Measurements from ENCODE around the gene SEMG1.

SEMG1 gene

DNA sequence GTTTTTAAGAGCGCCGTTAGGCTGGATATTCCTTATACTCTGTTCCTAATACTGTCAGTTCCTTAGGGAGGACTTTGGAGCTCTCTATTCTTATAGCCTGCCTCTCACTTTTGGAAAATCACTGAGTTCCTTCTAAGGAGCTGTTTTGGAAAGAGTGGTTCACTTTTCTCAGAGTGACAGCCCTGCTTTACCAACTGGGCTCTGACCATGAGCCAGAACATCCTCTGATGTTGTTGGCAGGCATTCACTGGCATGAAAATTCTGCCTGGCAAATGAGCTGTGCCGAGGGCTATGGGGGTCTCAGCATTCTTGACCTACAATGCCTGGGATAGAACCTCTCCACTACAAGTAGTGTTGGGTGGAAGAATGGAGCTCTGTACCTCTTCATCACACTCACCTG lies 14.9 kb upstream of the SEMG1 start:
- no peak overlapping the region for H3K4me3 ChIP-seq (ENCODE audit: low read length)
- TF ChIP-seq, protein P1, sequence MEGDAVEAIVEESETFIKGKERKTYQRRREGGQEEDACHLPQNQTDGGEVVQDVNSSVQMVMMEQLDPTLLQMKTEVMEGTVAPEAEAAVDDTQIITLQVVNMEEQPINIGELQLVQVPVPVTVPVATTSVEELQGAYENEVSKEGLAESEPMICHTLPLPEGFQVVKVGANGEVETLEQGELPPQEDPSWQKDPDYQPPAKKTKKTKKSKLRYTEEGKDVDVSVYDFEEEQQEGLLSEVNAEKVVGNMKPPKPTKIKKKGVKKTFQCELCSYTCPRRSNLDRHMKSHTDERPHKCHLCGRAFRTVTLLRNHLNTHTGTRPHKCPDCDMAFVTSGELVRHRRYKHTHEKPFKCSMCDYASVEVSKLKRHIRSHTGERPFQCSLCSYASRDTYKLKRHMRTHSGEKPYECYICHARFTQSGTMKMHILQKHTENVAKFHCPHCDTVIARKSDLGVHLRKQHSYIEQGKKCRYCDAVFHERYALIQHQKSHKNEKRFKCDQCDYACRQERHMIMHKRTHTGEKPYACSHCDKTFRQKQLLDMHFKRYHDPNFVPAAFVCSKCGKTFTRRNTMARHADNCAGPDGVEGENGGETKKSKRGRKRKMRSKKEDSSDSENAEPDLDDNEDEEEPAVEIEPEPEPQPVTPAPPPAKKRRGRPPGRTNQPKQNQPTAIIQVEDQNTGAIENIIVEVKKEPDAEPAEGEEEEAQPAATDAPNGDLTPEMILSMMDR (conservative IDR thresholded peaks at IDR 0.05; ENCODE audit: low read depth, low read length): no peak
- no peak for DNase-seq (ENCODE audit: low read depth)

DNA sequence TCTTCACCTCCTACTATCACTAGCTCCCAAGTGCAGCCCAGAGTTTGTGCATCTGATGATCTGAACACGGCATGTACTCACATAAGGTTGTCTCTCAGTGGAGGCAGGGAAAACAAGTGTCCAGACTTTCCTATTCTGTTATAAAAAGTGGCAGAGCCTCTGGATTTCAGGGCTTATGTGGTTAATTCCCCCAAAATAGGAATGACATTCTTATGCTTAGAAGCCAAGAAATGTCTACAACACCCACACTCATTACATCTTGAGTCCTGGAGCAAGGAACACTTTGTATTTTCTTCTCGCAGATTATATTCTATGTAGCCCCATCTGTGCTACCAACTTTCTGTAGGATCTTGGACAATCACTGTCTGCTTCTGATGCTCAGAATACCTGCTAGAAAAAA lies 13.5 kb upstream of the SEMG1 start:
- no peak overlapping the region for H3K4me3 ChIP-seq (ENCODE audit: low read length)
- no peak for DNase-seq (ENCODE audit: low read depth)
- TF ChIP-seq, protein P1 (conservative IDR thresholded peaks at IDR 0.05; ENCODE audit: low read depth, low read length): no peak

DNA sequence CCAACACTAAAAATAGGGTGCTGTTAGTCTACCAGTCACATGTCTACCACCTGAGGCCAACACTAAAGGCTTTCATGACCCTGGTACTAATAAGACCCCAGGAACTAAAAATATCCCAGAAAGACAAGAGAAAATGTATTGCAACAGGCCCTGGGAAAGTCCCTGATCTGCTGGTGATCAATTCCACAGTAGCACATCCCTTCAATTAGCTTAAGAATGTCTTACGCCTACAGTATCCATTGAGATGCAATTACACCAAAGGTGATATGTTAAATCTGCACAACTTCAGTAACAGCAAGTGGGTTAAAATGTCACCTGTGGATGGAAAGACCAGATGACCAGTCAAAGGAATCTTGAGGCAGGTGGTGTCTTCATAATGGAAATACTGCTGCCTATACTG lies 3.1 kb downstream of the SEMG1 start:
- TF ChIP-seq, protein P1 (conservative IDR thresholded peaks at IDR 0.05; ENCODE audit: low read depth, low read length): no peak
- H3K4me3 ChIP-seq (ENCODE audit: low read length): no peak overlapping the region

DNA sequence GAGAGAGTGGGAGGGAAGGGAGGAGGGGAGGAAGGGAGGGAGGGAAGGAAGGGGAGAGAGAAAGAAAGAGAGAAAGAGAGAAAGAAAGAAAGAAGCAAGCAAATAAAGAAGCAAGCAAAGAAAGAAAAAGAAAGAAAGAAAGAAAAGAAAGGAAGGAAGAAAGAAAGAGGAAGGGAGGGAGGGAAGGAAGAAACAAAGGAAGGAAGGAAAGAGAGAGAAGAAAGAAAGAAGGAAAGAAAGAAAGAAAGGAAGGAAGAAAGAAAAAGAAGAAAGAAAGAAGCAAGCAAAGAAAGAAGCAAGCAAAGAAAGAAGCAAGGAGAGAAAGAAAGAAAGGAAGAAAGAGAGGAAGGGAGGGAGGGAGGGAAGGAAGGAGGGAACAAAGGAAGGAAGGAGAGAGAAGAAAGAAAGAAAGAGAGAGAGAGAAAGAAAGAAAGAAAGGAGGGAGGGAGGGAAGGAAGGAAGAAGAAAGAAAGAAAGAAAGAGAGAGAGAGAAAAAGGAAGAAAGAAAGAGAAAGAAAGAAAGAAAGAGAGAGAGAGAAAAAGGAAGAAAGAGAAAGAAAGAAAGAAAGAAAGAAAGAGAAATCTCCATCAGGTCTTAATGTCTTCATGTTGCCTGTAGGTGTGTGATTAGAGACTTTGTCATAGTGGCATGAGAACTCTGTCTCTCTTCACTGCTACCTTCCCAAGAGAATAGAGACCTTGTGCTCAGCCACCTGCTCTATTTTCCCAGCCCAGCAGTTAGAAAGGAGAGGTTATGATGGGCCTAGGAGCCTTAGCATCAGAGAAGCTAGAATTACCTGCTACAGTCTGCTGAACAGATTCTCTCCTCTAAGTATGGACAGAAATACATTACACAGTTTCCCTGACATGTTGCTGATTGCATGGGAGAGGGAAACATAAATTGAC lies 5.0 kb downstream of the SEMG1 start:
- DNase-seq (ENCODE audit: low read depth): no peak
- no peak overlapping the region for H3K4me3 ChIP-seq (ENCODE audit: low read length)
- TF ChIP-seq, protein P1 (conservative IDR thresholded peaks at IDR 0.05; ENCODE audit: low read depth, low read length): no peak

More for the DNA sequence above, 3.1 kb downstream of the SEMG1 start:
- no peak for DNase-seq (ENCODE audit: low read depth)

DNA sequence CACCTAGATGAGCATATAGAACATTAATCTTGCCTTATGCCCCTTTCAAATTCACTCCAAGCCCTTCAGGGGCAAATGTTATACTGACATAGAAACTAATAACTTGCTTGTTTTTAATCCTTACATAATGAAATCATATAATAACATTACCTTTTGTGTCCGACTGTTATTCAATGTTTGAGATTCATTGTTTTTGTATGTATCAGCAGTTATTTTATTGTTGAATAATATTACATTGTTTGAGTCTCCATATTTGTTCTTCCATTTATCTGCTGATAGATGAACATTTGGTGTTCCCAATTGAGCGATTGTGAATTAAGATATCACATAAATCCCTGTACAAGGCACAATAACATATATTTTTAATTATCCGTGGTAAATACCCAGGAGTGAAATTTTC lies 6.0 kb downstream of the SEMG1 start:
- TF ChIP-seq, protein P1 (conservative IDR thresholded peaks at IDR 0.05; ENCODE audit: low read depth, low read length): no peak
- no peak overlapping the region for H3K4me3 ChIP-seq (ENCODE audit: low read length)
- no peak for DNase-seq (ENCODE audit: low read depth)

DNA sequence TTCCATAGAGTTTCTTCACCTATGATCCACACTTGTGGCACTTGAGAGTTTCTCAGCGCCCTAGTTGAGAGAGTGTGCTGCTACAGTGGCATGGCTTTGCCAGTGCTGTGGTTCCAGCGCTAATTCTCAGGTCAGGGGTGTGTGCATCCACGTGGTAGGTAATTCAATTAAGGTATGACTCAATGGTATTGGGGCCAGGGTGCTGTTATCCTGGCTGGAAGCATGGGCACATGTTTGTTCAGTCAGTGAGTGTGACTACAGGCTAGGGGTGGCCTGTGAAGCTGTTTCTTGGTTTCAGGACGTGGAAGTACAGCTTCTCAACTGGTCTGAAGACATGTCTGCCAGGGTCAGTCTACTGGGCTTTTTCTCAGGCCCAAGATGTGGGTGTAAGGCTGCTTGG lies 11.3 kb downstream of the SEMG1 start:
- TF ChIP-seq, protein P1 (conservative IDR thresholded peaks at IDR 0.05; ENCODE audit: low read depth, low read length): no peak
- DNase-seq (ENCODE audit: low read depth): peak; percentile 3
- H3K4me3 ChIP-seq (ENCODE audit: low read length): no peak overlapping the region

DNA sequence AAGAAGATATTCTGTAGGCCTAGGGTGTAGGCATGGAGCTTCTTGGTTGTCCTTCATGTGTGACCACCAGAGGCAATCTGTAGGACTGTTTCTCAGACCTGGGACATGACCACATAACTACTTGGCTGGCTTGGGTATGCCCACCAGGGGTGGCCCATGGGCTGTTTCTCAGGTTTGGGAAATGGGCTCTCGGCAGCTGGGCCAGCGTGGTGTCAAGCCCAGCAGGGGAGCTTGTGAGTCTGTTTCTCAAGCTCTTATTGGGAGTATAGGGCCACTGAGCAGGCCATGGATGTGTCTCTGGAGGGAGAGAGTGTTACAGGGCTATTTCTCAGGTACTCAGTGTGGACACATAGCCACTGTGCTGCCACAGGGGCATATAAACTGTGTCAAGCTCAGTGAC lies 11.8 kb downstream of the SEMG1 start:
- H3K4me3 ChIP-seq (ENCODE audit: low read length): no peak overlapping the region
- DNase-seq (ENCODE audit: low read depth): no peak
- TF ChIP-seq, protein P1 (conservative IDR thresholded peaks at IDR 0.05; ENCODE audit: low read depth, low read length): no peak
